Heart left ventricle (tissue), 13 donors: ENCODE measurements around the gene STRBP.

Source experiments
- CTCF ChIP-seq, 12 donors: fragments of 200-600 bp; sonication (generic) in 4 of 12; IDR thresholded peaks; one replicate each; pipeline versions ENCODE4 v1.5.0 to v1.8.0; 2018 to 2022; ENCODE audit warnings: antibody characterized with exemption in 12 of 12, mild to moderate bottlenecking in 5 of 12
- POLR2A ChIP-seq, 2 donors: fragments of 450-650 bp; IDR thresholded peaks; one replicate each; pipeline ENCODE4 v1.6.1; 2017; ENCODE audit warnings: antibody characterized with exemption in 2 of 2, mild to moderate bottlenecking in 2 of 2, moderate library complexity in 2 of 2
- donor health status: ischemic (EF 13 %, LVEDD 7.1; RV severe dilation, severe dysfunction).
- donor health status: DM: no; HTN: yes; CAD: no.
- donor health status: DM: no; HTN: no; CAD: no.
- donor health status: ischemic (EF 25% LVEDD 6.9; RV normal size, moderate dysfunction).
- donor health status: ischemic (EF 25% LVEDD 5.7; RV mildly dilated, moderate dysfunction).
- donor health status: ischemic (EF 35%, LVEDD 5.7; RV mildly dilated, moderate dysfunction).
- donor health status: nonischemic (EF 11% LVEDD 7.7; RV severe dilation, severe dysfunction).
- donor health status: DM: yes; HTN: yes; CAD: no.
- donor health status: PGD.
- donor health status: ischemic (EF 29% LVEDD 5.4; RV normal size, mild dysfunction).
- donor health status: nonischemic (EF 23%, LVEDD 6.1; RV moderate dilation, normal function).

- no peak for TF ChIP-seq CTCF (IDR thresholded peaks at IDR 0.05)
- no peak for TF ChIP-seq POLR2A (IDR thresholded peaks at IDR 0.05)
Measured at GRCh38 chr9:123268199-123268464, 254 bp downstream of the STRBP start.
